Thyroid gland (tissue), 4 donors: ENCODE data around the gene CELF4. TPM values are rescaled to one million over a fixed set of nuclear protein-coding genes. Genes with fewer than 3 reads are reported as not detected.

ENCODE experiments used
- DNase-seq, 2 donors: peaks; one replicate each; pipeline ENCODE4 v3.0.0-alpha.2; 2019
- H3K27ac ChIP-seq, 3 donors: fragments of 200-600 bp; sonication (generic); 1 replicate in 2 of 3; 2 replicates in 1 of 3; pipeline ENCODE4 v1.5.1; 2016 to 2019; ENCODE audit warnings: mild to moderate bottlenecking in 1 of 3, moderate library complexity in 1 of 3
- H3K27me3 ChIP-seq: fragments of 200-600 bp; sonication (generic); one replicate; pipeline ENCODE4 v1.5.1; 2019
- H3K36me3 ChIP-seq, 2 donors: fragments of 200-600 bp; sonication (generic); one replicate each; pipeline ENCODE4 v1.5.1; 2016 to 2019
- H3K4me1 ChIP-seq, 2 donors: fragments of 200-600 bp; sonication (generic); one replicate each; pipeline ENCODE4 v1.5.1; 2017 to 2019
- H3K4me3 ChIP-seq, 3 donors: fragments of 200-600 bp; sonication (generic); replicated peaks in 1 of 3; 1 replicate in 2 of 3; 2 replicates in 1 of 3; pipeline ENCODE4 v1.5.1; 2016; ENCODE audit warnings: mild to moderate bottlenecking in 1 of 3
- H3K9me3 ChIP-seq: fragments of 200-600 bp; sonication (generic); one replicate; pipeline ENCODE4 v1.5.1; 2017
- POLR2A ChIP-seq, 2 donors: fragments of 450-650 bp; IDR thresholded peaks; one replicate each; pipeline ENCODE4 v1.6.1; 2017; ENCODE audit warnings: antibody characterized with exemption in 2 of 2, mild to moderate bottlenecking in 2 of 2, moderate library complexity in 1 of 2
- WGBS, 2 donors: methylation state at CpG; one replicate each; pipeline ENCODE4 v1.1.5; 2017; 5-methylcytosine and 5-hydroxymethylcytosine counted together
- intact Hi-C: fragments of 100-400 bp; cut with DNase I; formaldehyde crosslinking; loops from one replicate; pipeline ENCODE4 v1.15.1; 2023
- total RNA-seq, 4 donors: library from RNA; depleted of rRNA; stranded (reverse); fragments of >200 nt; gene quantifications; one replicate each; pipeline ENCODE4 v1.2.3, GENCODE V29; 2016
- TF ChIP-seq, protein P1 (sequence below), 6 experiments: fragments of 200-600 bp in 3 of 6; fragments of 450-650 bp in 3 of 6; sonication (generic) in 3 of 6; IDR thresholded peaks; one replicate each; pipeline ENCODE4 v1.5.1; 2016 to 2019; ENCODE audit warnings: antibody characterized with exemption in 6 of 6, mild to moderate bottlenecking in 2 of 6, inconsistent platforms in 1 of 6, moderate library complexity in 1 of 6

The CELF4 gene
- total RNA-seq, 4 donors from 2014 or later: 4.3 TPM; not detected in 3

DNA sequence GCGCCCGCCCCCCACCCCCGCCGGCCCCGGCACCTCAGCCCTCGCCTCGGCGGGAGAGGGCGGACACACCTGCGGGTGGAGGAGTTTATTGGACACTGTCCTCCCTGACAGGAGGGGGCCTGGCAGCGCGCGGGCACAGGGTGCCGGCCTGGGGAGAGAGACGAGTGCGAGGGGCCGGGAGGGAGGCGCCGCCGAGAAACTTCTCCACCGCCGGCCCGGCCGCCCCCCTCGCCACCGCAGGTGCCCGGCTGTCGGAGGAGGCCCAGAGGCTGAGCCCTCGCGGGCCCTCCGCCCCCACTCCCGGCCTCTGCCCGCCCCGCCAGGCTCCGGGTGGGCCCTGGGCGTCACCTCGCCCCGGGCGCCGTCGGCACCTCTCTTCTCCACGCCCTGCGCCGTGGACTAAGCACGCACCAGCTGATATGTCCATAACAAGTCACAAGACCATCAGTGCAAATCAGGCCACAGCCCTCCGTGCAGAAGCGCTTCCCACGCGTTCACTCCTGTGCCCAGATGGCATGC is 311.3 kb downstream of the CELF4 start:
- Histone ChIP-seq H3K36me3 (no peaks in the 10 kb centered on the region), H3K27me3 (no peaks in the 10 kb centered on the region), H3K27ac (no peak overlapping the region), H3K4me3 (peak overlapping the region in 1 of 3 donors; percentile 34), H3K4me1 (peaks cover 0 to 10% of the 10 kb centered on the region in 2 donors), H3K9me3 (no peaks in the 10 kb centered on the region)
- intact Hi-C loops: no loop called here
- 28 to 61% methylated on average over 4 to 7 of the region's 49 CpGs for WGBS, 2 donors
- TF ChIP-seq, protein P1, sequence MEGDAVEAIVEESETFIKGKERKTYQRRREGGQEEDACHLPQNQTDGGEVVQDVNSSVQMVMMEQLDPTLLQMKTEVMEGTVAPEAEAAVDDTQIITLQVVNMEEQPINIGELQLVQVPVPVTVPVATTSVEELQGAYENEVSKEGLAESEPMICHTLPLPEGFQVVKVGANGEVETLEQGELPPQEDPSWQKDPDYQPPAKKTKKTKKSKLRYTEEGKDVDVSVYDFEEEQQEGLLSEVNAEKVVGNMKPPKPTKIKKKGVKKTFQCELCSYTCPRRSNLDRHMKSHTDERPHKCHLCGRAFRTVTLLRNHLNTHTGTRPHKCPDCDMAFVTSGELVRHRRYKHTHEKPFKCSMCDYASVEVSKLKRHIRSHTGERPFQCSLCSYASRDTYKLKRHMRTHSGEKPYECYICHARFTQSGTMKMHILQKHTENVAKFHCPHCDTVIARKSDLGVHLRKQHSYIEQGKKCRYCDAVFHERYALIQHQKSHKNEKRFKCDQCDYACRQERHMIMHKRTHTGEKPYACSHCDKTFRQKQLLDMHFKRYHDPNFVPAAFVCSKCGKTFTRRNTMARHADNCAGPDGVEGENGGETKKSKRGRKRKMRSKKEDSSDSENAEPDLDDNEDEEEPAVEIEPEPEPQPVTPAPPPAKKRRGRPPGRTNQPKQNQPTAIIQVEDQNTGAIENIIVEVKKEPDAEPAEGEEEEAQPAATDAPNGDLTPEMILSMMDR (IDR thresholded peaks at IDR 0.05): no peak
- no peak for TF ChIP-seq POLR2A (IDR thresholded peaks at IDR 0.05)
- DNase-seq: peak; percentile 45 to 57

DNA sequence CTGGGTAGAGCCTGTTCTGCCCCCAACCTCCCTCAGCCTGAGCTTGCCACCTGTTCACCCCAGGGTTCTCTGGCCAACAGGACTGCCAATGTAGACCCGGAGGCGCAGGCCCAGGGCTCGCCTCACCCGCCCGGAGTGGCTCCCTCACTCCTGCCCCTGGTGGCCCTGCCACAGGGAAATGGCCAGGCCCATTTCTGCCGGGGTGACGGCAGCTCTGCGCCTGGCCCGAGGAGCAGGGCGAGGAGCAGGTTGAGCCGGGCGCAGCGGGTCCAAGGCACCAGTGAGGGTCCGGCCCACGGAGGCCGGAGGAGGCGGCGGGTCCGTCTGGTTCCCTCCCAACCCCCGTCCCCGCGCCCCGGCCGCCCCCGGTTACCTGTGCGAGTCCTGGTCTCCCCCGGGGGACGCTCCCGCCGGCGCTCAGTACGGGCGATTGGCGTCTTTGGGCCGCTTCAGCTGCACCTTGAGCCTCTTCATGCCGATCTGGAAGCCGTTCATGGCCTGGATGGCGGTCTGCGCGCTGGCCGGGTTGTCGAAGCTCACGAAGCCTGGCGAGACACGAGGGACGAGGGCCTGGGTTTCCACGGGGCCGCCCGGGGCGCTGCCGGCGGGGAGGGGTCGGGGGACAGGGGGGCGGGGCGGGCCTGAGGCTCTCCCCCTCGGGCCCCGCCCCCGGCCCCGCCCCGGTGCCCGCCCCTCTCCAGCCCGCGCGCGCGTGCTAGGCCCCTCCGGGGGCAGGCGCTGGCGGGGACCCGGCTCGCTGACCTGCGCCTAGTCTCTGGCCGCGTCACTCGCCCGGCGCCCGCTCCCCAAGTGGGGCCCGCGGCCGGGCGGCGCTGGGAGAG is 312.0 kb downstream of the CELF4 start:
- TF ChIP-seq, protein P1 (IDR thresholded peaks at IDR 0.05): no peak
- TF ChIP-seq POLR2A (IDR thresholded peaks at IDR 0.05): no peak
- Histone ChIP-seq H3K27me3 (no peaks in the 10 kb centered on the region), H3K36me3 (no peaks in the 10 kb centered on the region), H3K4me3 (peak overlapping the region in 1 of 3 donors; percentile 34), H3K4me1 (peaks cover 0 to 10% of the 10 kb centered on the region in 2 donors), H3K9me3 (no peaks in the 10 kb centered on the region), H3K27ac (no peak overlapping the region)
- WGBS, 2 donors: 11 to 47% methylated on average over 3 to 20 of the region's 83 CpGs
- DNase-seq: peak; percentile 29 to 58
- intact Hi-C loops: no loop called here

DNA sequence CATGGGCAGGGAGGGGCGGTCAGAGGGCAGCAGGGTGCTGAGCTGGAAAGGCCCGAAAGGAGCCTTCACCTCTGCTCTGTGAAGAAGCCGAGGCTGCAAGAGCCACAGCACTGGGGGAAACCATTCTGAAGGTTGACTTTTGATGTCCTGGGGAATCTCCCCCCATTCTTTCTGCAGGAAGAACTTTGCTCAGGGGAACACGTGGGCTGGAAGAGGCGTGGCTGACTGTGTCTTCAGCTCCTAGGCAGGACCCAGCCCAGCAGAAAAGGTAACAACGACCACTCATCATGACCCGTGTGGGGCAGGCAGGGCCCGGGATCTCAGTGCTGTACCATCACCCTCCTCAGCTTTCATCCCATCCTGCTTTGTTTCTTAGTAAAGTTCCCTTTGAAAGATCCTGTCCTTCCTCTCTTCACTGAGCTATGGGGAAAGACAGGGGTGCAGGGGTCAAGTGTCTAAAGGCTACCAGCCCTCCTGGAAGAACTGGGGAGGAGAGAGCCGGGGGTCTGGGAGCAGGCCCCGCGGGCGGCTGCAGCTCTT is 312.7 kb downstream of the CELF4 start:
- intact Hi-C loops: no loop called here
- TF ChIP-seq, protein P1 (IDR thresholded peaks at IDR 0.05): no peak
- TF ChIP-seq POLR2A (IDR thresholded peaks at IDR 0.05): no peak
- no peak for DNase-seq
- H3K9me3 ChIP-seq: no peaks in the 10 kb centered on the region
- WGBS, 2 donors: 56 to 64% methylated on average over 12 of the region's 12 CpGs
- H3K36me3 ChIP-seq: no peaks in the 10 kb centered on the region
- peaks cover 0 to 10% of the 10 kb centered on the region in 2 donors for H3K4me1 ChIP-seq
- H3K27me3 ChIP-seq: no peaks in the 10 kb centered on the region
- H3K27ac ChIP-seq: no peak overlapping the region
- H3K4me3 ChIP-seq: no peak overlapping the region

DNA sequence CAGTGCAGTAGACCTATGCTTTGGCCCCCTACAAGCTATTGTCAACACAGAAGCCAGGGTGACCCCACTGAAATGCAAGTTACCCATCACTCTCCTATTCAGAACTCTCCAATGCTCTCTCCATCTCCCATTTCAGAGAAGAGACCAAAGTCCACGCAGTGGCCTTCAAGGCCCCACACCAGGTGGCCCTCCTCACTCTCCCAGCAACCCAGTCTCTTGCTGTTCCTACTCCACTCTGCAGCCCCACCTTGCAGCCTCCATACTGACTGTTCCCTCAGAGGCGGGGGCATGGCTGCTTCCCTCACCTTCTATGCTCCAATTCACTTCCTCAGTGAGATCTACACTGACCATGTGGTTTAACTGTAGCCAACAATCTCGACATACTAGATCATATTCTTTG is 313.3 kb downstream of the CELF4 start:
- Histone ChIP-seq H3K36me3 (no peaks in the 10 kb centered on the region), H3K4me1 (peaks cover 0 to 10% of the 10 kb centered on the region in 2 donors), H3K4me3 (no peak overlapping the region), H3K27ac (no peak overlapping the region), H3K27me3 (no peaks in the 10 kb centered on the region), H3K9me3 (no peaks in the 10 kb centered on the region)
- WGBS, 2 donors: 88 to 95% methylated on average over 3 of the region's 3 CpGs
- no peak for DNase-seq
- intact Hi-C loops: no loop called here
- TF ChIP-seq POLR2A (IDR thresholded peaks at IDR 0.05): no peak

DNA sequence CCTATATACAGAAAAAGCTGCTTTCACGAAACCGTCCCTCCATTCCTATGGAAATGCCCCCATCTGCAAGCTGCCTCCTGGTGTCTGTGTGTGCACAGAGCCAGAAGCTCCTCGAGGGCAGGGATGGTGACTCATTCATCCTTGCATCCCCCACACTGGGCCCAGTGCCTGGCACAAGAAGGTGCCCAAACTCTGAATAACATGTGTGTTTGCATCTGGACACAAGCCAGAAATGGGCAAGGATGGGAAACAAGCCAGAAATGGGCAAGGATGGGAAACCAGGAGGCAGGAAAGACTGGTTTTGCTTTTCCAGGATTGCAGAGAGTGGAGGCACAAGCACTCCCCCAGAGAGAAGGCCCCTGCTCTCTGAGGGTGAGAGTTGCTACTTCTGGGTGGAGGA is 313.9 kb downstream of the CELF4 start:
- Histone ChIP-seq H3K27ac (no peak overlapping the region), H3K9me3 (no peaks in the 10 kb centered on the region), H3K4me3 (no peak overlapping the region), H3K27me3 (no peaks in the 10 kb centered on the region), H3K4me1 (peaks cover 0 to 10% of the 10 kb centered on the region in 2 donors), H3K36me3 (no peaks in the 10 kb centered on the region)
- no peak for DNase-seq
- WGBS, 2 donors: 66 to 81% methylated on average over 3 of the region's 3 CpGs
- intact Hi-C loops: no loop called here
- TF ChIP-seq POLR2A (IDR thresholded peaks at IDR 0.05): no peak
- TF ChIP-seq, protein P1 (IDR thresholded peaks at IDR 0.05): no peak
